A549 (cell line): ENCODE results near the gene SND1.

Experiments used
- CBX8 ChIP-seq: fragments of 200-600 bp; sonication (generic); IDR thresholded peaks from 2 replicates; pipeline ENCODE4 v1.6.1; 2016
- CTCF ChIP-seq: fragments of >200 bp; sonication (Bioruptor Twin); formaldehyde crosslinking; IDR thresholded peaks from 3 replicates; pipeline ENCODE4 v1.5.1; 2016
- EHMT2 ChIP-seq: fragments of 200-600 bp; sonication (generic); IDR thresholded peaks from 2 replicates; pipeline ENCODE4 v1.6.1; 2016; ENCODE audit warnings: antibody characterized with exemption, low read depth, mild to moderate bottlenecking, moderate library complexity
- HDAC2 ChIP-seq: fragments of 200-600 bp; sonication (generic); IDR thresholded peaks from 2 replicates; pipeline ENCODE4 v1.6.1; 2016
- NR3C1 ChIP-seq: fragments of >200 bp; sonication (Bioruptor Twin); formaldehyde crosslinking; IDR thresholded peaks from 3 replicates; pipeline ENCODE4 v1.6.1; 2017
- REST ChIP-seq: fragments of 200-600 bp; sonication (generic); IDR thresholded peaks from 2 replicates; pipeline ENCODE4 v1.6.1; 2016; ENCODE audit warnings: antibody characterized with exemption, mild to moderate bottlenecking, moderate library complexity
- USF2 ChIP-seq: fragments of 450-650 bp; IDR thresholded peaks from 2 replicates; pipeline ENCODE4 v1.6.1; 2014; ENCODE audit warnings: antibody characterized with exemption

GRCh38 chr7:127882313-127882920, 230.4 kb downstream of the SND1 start:
- TF ChIP-seq HDAC2: no peak
- TF ChIP-seq EHMT2: no peak
- no peak for TF ChIP-seq REST
- no peak for TF ChIP-seq CBX8
- TF ChIP-seq CTCF: no peak
- TF ChIP-seq USF2: no peak
- TF ChIP-seq NR3C1: no peak
